CD8-positive, alpha-beta memory T cell (primary cell): ENCODE measurements around the gene SSNA1. TPM values are rescaled to one million over a fixed set of nuclear protein-coding genes. Genes with fewer than 3 reads are reported as not detected.
A peak's percentile ranks its signal among the peaks of the same experiment; 100 is the strongest.

ENCODE experiments used
- CTCF ChIA-PET: fragments of 350-600 bp; sonication (Branson Sonifier 250); formaldehyde crosslinking; loops from one replicate; lab custom pipeline; 2021; ENCODE audit warnings: antibody characterized with exemption; lab: Charles Lee
- POLR2A ChIA-PET: fragments of 350-600 bp; sonication (Branson Sonifier 250); formaldehyde crosslinking; loops from one replicate; lab custom pipeline; 2021; ENCODE audit warnings: antibody characterized with exemption; lab: Charles Lee
- DNase-seq, 5 donors: peaks; one replicate each; pipeline versions ENCODE4 v3.0.0 to v3.0.0-alpha.2; 2020 to 2022; ENCODE audit warnings: mixed read lengths in 1 of 5
- H3K27ac ChIP-seq: one replicate; pipeline ENCODE4 v1.7.0; 2013; ENCODE audit warnings: low read depth, mild to moderate bottlenecking, low read length, moderate library complexity
- H3K27me3 ChIP-seq: 2 replicates; pipeline ENCODE4 v1.7.0; 2013; ENCODE audit warnings: low read length, mild to moderate bottlenecking; ENCODE audit not compliant: insufficient read depth, poor library complexity, severe bottlenecking
- H3K36me3 ChIP-seq: 2 replicates; pipeline ENCODE4 v1.7.0; 2013; ENCODE audit warnings: mild to moderate bottlenecking, low read length, moderate library complexity; ENCODE audit not compliant: insufficient read depth
- H3K4me1 ChIP-seq: 2 replicates; pipeline ENCODE4 v1.7.0; 2013; ENCODE audit warnings: mild to moderate bottlenecking, low read length, moderate library complexity; ENCODE audit not compliant: insufficient read depth
- H3K4me3 ChIP-seq: 2 replicates; pipeline ENCODE4 v1.7.0; 2013; ENCODE audit warnings: mild to moderate bottlenecking, low read length
- H3K9me3 ChIP-seq: 2 replicates; pipeline ENCODE4 v1.7.0; 2013; ENCODE audit warnings: mild to moderate bottlenecking, low read length
- H3K27ac Mint-ChIP-seq, 8 donors: one replicate each; pipeline ENCODE4 v1.8.0; 2020 to 2021; ENCODE audit warnings: mixed read lengths in 8 of 8, mild to moderate bottlenecking in 6 of 8, inconsistent platforms in 3 of 8, moderate library complexity in 3 of 8
- H3K27me3 Mint-ChIP-seq, 2 donors: one replicate each; pipeline ENCODE4 v1.8.0; 2020 to 2021; ENCODE audit warnings: mixed read lengths in 2 of 2, mild to moderate bottlenecking in 1 of 2, moderate library complexity in 1 of 2
- H3K36me3 Mint-ChIP-seq, 3 donors: one replicate each; pipeline ENCODE4 v1.8.0; 2020 to 2021; ENCODE audit warnings: mixed read lengths in 3 of 3, inconsistent platforms in 1 of 3, mild to moderate bottlenecking in 1 of 3
- H3K4me1 Mint-ChIP-seq, 3 donors: one replicate each; pipeline ENCODE4 v1.8.0; 2020 to 2021; ENCODE audit warnings: mixed read lengths in 3 of 3, inconsistent platforms in 1 of 3, mild to moderate bottlenecking in 1 of 3
- H3K4me3 Mint-ChIP-seq, 7 donors: one replicate each; pipeline ENCODE4 v1.8.0; 2020 to 2021; ENCODE audit warnings: mixed read lengths in 7 of 7, mild to moderate bottlenecking in 6 of 7, moderate library complexity in 4 of 7, inconsistent platforms in 2 of 7
- H3K9me3 Mint-ChIP-seq, 5 donors: one replicate each; pipeline ENCODE4 v1.8.0; 2020 to 2022; ENCODE audit warnings: mixed read lengths in 5 of 5, mild to moderate bottlenecking in 3 of 5, moderate library complexity in 2 of 5, inconsistent platforms in 1 of 5
- polyA plus RNA-seq: library from polyadenylated mRNA; unstranded; fragments of 300-500 nt; fragmentation: Illumina TruSeq; gene quantifications from one replicate; pipeline ENCODE4 v1.2.3, GENCODE V29; 2021
- total RNA-seq, 2 experiments: library from RNA; stranded (reverse); gene quantifications; one replicate each; pipeline ENCODE4 v1.2.3, GENCODE V29; 2021

The SSNA1 gene
- total and polyA plus RNA-seq, 3 experiments from 2014 or later, result 114 to 138 (median 118) TPM

DNA sequence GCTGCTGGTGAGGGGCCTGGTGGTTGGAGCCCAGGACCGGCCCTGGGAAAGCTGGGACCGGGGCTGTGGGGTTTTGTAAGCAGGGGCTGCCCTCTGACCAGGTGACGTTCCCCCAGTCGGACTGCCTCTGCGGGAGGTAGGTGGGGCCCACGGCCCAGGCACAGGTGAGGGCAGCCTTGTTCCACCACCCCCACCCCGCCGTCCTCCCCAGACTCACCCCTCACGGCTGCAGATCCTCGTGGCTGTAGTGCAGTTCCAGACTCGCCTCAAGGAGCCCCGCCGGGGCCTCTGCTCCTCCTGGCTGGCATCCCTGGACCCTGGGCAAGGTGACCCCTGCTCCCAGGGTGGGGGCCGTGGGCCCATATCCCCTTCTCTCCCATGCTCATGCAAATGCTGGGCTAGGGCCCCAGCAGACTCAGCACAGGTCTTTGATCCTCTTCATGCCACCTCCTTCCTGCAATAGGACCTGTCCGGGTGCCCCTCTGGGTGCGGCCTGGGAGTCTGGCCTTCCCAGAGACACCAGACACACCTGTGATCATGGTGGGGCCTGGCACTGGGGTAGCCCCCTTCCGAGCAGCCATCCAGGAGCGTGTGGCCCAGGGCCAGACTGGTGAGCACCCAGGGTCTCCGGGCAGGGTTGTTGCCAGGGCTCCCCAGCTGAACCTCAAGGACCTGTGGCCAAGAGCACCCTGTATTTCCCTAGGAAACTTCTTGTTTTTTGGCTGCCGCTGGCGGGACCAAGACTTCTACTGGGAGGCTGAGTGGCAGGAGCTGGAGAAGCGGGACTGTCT lies 26.9 kb downstream of the SSNA1 start:
- H3K4me1 Mint-ChIP-seq, result no peaks in the 10 kb centered on the region
- Histone ChIP-seq H3K27ac (no peak overlapping the region), H3K27me3 (no peaks in the 10 kb centered on the region), H3K9me3 (no peaks in the 10 kb centered on the region), H3K4me3 (no peak overlapping the region), H3K4me1 (no peaks in the 10 kb centered on the region), H3K36me3 (no peaks in the 10 kb centered on the region)
- ChIA-PET CTCF (interaction anchor here (0.7 to 1.0 kb wide), 2 partner anchors 14 to 100 kb away, joined by 3 to 4 read pairs; partner anchors contain the start of gene TPRN), POLR2A (no interaction called here)
- H3K4me3 Mint-ChIP-seq, result no peak overlapping the region
- H3K27me3 Mint-ChIP-seq, result no peaks in the 10 kb centered on the region
- no peak for DNase-seq
- H3K36me3 Mint-ChIP-seq, result peaks cover 0 to 8% (median 0%) of the 10 kb centered on the region in 3 donors
- H3K27ac Mint-ChIP-seq, result no peak overlapping the region
- H3K9me3 Mint-ChIP-seq, result peaks cover 0 to 1% (median 0%) of the 10 kb centered on the region in 5 donors

- DNase-seq, result no peak
- no peaks in the 10 kb centered on the region for H3K36me3 ChIP-seq
- Mint-ChIP-seq H3K27ac (no peak overlapping the region), H3K9me3 (peaks cover 0 to 1% (median 0%) of the 10 kb centered on the region in 5 donors), H3K27me3 (no peaks in the 10 kb centered on the region), H3K4me3 (no peak overlapping the region), H3K4me1 (no peaks in the 10 kb centered on the region), H3K36me3 (peaks cover 0 to 8% (median 0%) of the 10 kb centered on the region in 3 donors)
- no peaks in the 10 kb centered on the region for H3K4me1 ChIP-seq
- H3K4me3 ChIP-seq, result no peak overlapping the region
- CTCF ChIA-PET, result interaction anchor here (0.7 to 1.0 kb wide), 2 partner anchors 15 to 22 kb away, joined by 3 read pairs; partner anchors contain the start of gene TPRN
- no peak overlapping the region for H3K27ac ChIP-seq
- POLR2A ChIA-PET, result no interaction called here
- no peaks in the 10 kb centered on the region for H3K9me3 ChIP-seq
- H3K27me3 ChIP-seq, result no peaks in the 10 kb centered on the region
These were observed 27.9 kb downstream of the SSNA1 start for GRCh38 chr9:137216188-137216965.

GRCh38 chr9:137217276-137218211 lies 29.1 kb downstream of the SSNA1 start:
- Histone ChIP-seq H3K36me3 (no peaks in the 10 kb centered on the region), H3K27ac (peak overlapping the region; percentile 69), H3K4me3 (no peak overlapping the region), H3K4me1 (peaks cover under 1% of the 10 kb centered on the region), H3K9me3 (no peaks in the 10 kb centered on the region), H3K27me3 (no peaks in the 10 kb centered on the region)
- H3K4me1 Mint-ChIP-seq, result no peaks in the 10 kb centered on the region
- no peak for DNase-seq
- POLR2A ChIA-PET, result no interaction called here
- CTCF ChIA-PET, result interaction anchor here (1.0 to 1.5 kb wide), 3 partner anchors 23 to 188 kb away, joined by 3 to 4 read pairs (median 3); partner anchors contain the start of gene SSNA1
- H3K9me3 Mint-ChIP-seq, result peaks cover 0 to 1% (median 0%) of the 10 kb centered on the region in 5 donors
- H3K27me3 Mint-ChIP-seq, result no peaks in the 10 kb centered on the region
- peaks cover 0 to 8% (median 0%) of the 10 kb centered on the region in 3 donors for H3K36me3 Mint-ChIP-seq
- peak overlapping the region in 1 of 7 donors; percentile 44 for H3K4me3 Mint-ChIP-seq
- no peak overlapping the region for H3K27ac Mint-ChIP-seq

- Mint-ChIP-seq H3K9me3 (peaks cover 0 to 1% (median 0%) of the 10 kb centered on the region in 5 donors), H3K36me3 (peaks cover 0 to 5% (median 0%) of the 10 kb centered on the region in 3 donors), H3K27me3 (no peaks in the 10 kb centered on the region), H3K4me1 (peaks cover 0 to 6% (median 2%) of the 10 kb centered on the region in 3 donors), H3K4me3 (no peak overlapping the region), H3K27ac (no peak overlapping the region)
- Histone ChIP-seq H3K4me3 (no peak overlapping the region), H3K27ac (peak overlapping the region; percentile 69), H3K27me3 (no peaks in the 10 kb centered on the region), H3K9me3 (no peaks in the 10 kb centered on the region), H3K36me3 (no peaks in the 10 kb centered on the region), H3K4me1 (peaks cover 7% of the 10 kb centered on the region)
- ChIA-PET CTCF (interaction anchor here (1.2 to 1.5 kb wide), 3 partner anchors 10 to 189 kb away, joined by 3 to 4 read pairs (median 3); partner anchors contain the start of gene SSNA1), POLR2A (interaction anchor here (0.8 kb wide), 1 partner anchor 22 kb away, joined by 3 read pairs; no protein-coding TSS in a partner anchor)
- DNase-seq, result no peak
These were observed 29.8 kb downstream of the SSNA1 start for GRCh38 chr9:137218212-137218753.

GRCh38 chr9:137218754-137219271 lies 30.3 kb downstream of the SSNA1 start:
- ChIA-PET POLR2A (interaction anchor here (0.8 to 1.5 kb wide), 2 partner anchors 18 to 22 kb away, joined by 3 to 5 read pairs; partner anchors contain the start of gene TPRN), CTCF (interaction anchor here (0.7 to 1.5 kb wide), 6 partner anchors 9 to 189 kb away, joined by 3 to 4 read pairs (median 3); partner anchors contain the start of gene SSNA1)
- H3K4me1 Mint-ChIP-seq, result peaks cover 0 to 7% (median 2%) of the 10 kb centered on the region in 3 donors

DNA sequence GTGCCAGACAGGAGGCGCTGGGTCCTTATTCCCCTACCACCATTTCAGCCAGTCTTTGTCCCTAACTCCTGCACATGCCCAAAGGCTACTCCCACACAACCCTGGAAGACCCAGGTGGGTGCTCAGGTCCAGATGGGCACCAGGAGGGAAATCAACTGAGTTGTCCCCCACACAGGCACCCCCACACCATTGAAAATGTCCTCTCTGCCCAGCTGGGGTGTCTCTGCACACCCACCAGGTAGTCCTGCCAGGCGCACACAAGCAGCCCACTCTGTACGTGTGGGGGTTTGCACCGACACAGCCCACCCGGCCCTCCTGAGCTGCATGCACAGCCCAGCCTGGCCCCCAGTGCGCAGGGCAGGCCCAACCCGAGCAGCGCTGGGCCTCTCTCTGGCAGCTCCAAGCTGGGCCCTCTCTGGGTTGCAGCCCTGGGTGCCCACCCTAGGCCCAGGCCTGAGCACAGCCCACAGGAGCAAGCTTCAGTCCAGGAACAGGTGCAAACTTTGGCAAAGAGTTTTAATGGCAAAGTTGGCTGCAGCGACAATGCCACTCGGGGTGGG lies 31.4 kb downstream of the SSNA1 start:
- Histone ChIP-seq H3K27me3 (no peaks in the 10 kb centered on the region), H3K27ac (no peak overlapping the region), H3K4me1 (peaks cover 13% of the 10 kb centered on the region), H3K36me3 (no peaks in the 10 kb centered on the region), H3K4me3 (no peak overlapping the region), H3K9me3 (no peaks in the 10 kb centered on the region)
- H3K27me3 Mint-ChIP-seq, result no peaks in the 10 kb centered on the region
- H3K4me1 Mint-ChIP-seq, result peaks cover 0 to 10% (median 2%) of the 10 kb centered on the region in 3 donors
- no peak for DNase-seq
- CTCF ChIA-PET, result interaction anchor here (1.2 to 1.4 kb wide), 2 partner anchors 11 to 28 kb away, joined by 3 read pairs; no protein-coding TSS in a partner anchor
- peak overlapping the region in 3 of 7 donors; percentile 18 to 32 (median 31) for H3K4me3 Mint-ChIP-seq
- peaks cover 0 to 5% (median 0%) of the 10 kb centered on the region in 3 donors for H3K36me3 Mint-ChIP-seq
- no peak overlapping the region for H3K27ac Mint-ChIP-seq
- POLR2A ChIA-PET, result interaction anchor here (1.5 kb wide), 1 partner anchor 19 kb away, joined by 5 read pairs; the partner anchor contains the start of gene TPRN
- H3K9me3 Mint-ChIP-seq, result peaks cover 0 to 1% (median 0%) of the 10 kb centered on the region in 5 donors

More at GRCh38 chr9:137218754-137219271, 30.3 kb downstream of the SSNA1 start:
- DNase-seq, result no peak
- Histone ChIP-seq H3K4me1 (peaks cover 9% of the 10 kb centered on the region), H3K36me3 (no peaks in the 10 kb centered on the region), H3K9me3 (no peaks in the 10 kb centered on the region), H3K27me3 (no peaks in the 10 kb centered on the region), H3K4me3 (no peak overlapping the region), H3K27ac (peak overlapping the region; percentile 69)
- peaks cover 0 to 1% (median 0%) of the 10 kb centered on the region in 5 donors for H3K9me3 Mint-ChIP-seq
- H3K4me3 Mint-ChIP-seq, result no peak overlapping the region
- no peak overlapping the region for H3K27ac Mint-ChIP-seq
- peaks cover 0 to 5% (median 0%) of the 10 kb centered on the region in 3 donors for H3K36me3 Mint-ChIP-seq
- H3K27me3 Mint-ChIP-seq, result no peaks in the 10 kb centered on the region
